WTC11 (cell line): ENCODE results near the gene TAF8.

Experiments used
- CREB1 ChIP-seq: sonication (generic); formaldehyde crosslinking; IDR thresholded peaks from 2 replicates; pipeline ENCODE4 v1.8.0; 2023; ENCODE audit warnings: mild to moderate bottlenecking, missing genetic modification reagents
- CTCF ChIP-seq: fragments of 200-600 bp; IDR thresholded peaks from 2 replicates; pipeline ENCODE4 v1.8.0; 2022; ENCODE audit warnings: antibody characterized with exemption
- FOXJ3 ChIP-seq: sonication (generic); formaldehyde crosslinking; IDR thresholded peaks from 2 replicates; pipeline ENCODE4 v1.9.0; 2021; ENCODE audit warnings: missing genetic modification reagents, mild to moderate bottlenecking, borderline replicate concordance
- MAX ChIP-seq: sonication (generic); formaldehyde crosslinking; IDR thresholded peaks from 2 replicates; pipeline ENCODE4 v1.8.0; 2022; ENCODE audit warnings: mild to moderate bottlenecking, missing genetic modification reagents
- TEAD4 ChIP-seq: sonication (generic); formaldehyde crosslinking; IDR thresholded peaks from 2 replicates; pipeline ENCODE4 v1.8.0; 2022; ENCODE audit warnings: mild to moderate bottlenecking, missing genetic modification reagents

- TF ChIP-seq CTCF (no peak), TEAD4 (CRISPR knock-in tag) (no peak), CREB1 (CRISPR knock-in tag) (no peak), MAX (CRISPR knock-in tag) (no peak), FOXJ3 (CRISPR knock-in tag) (no peak)
These were observed 15.9 kb downstream of the TAF8 start for GRCh38 chr6:42066156-42066675.
